ENCODE data around the gene ADCY4.

DNA sequence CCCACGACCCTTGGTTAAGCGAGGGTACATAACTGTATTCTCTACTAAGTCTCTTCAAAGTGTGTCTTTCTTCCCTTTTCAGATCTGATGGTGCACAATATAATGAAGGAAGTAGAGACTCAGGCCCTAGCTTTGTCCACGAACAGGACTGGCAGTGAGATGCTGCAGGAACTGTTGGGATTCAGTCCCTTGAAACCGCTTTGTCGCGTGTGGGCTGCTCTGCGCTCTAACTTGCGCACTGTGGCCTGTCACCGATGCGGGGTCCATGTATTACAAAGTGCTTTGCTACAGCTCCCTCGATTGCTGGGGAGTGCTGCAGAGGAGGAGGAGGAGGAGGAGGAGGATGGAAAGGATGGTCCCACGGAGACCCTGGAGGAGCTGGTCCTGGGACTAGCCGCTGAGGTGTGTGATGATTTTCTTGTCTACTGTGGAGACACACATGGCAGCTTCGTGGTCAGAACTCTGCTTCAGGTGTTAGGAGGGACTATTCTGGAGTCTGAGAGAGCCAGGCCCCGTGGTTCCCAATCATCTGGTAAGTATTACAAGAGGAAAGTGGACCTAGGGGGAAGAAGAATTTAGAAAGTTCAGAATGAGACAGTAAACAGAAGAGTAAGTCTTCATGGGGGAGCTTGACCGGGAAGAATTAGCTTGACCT lies 34.4 kb downstream of the ADCY4 start:
- TF ChIP-seq ZNF565 (CRISPR knock-in tag; conservative IDR thresholded peaks at IDR 0.05; ENCODE audit: low read depth) (no peak), ISL1 (CRISPR knock-in tag; IDR thresholded peaks at IDR 0.05) (no peak), BACH2 (CRISPR knock-in tag; IDR thresholded peaks at IDR 0.05; ENCODE audit: borderline replicate concordance) (no peak), ZC3H10 (CRISPR knock-in tag; IDR thresholded peaks at IDR 0.05) (no peak), TCF4 (CRISPR knock-in tag; IDR thresholded peaks at IDR 0.05; ENCODE audit: borderline replicate concordance) (no peak)
- TF ChIP-seq, protein P1, sequence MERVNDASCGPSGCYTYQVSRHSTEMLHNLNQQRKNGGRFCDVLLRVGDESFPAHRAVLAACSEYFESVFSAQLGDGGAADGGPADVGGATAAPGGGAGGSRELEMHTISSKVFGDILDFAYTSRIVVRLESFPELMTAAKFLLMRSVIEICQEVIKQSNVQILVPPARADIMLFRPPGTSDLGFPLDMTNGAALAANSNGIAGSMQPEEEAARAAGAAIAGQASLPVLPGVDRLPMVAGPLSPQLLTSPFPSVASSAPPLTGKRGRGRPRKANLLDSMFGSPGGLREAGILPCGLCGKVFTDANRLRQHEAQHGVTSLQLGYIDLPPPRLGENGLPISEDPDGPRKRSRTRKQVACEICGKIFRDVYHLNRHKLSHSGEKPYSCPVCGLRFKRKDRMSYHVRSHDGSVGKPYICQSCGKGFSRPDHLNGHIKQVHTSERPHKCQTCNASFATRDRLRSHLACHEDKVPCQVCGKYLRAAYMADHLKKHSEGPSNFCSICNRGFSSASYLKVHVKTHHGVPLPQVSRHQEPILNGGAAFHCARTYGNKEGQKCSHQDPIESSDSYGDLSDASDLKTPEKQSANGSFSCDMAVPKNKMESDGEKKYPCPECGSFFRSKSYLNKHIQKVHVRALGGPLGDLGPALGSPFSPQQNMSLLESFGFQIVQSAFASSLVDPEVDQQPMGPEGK (CRISPR knock-in tag; IDR thresholded peaks at IDR 0.05; ENCODE audit: borderline replicate concordance), result no peak

All from SK-N-SH treated with all-trans-retinoic acid at 6 μM for 48 hours (cell line).